Measurements from ENCODE around the gene DBX2.
"Not testable (repeated sequence)": the region's sequence is repeated elsewhere in the genome, so short reads cannot be mapped to it uniquely, and the experiment has no call there.

The DBX2 gene

DNA sequence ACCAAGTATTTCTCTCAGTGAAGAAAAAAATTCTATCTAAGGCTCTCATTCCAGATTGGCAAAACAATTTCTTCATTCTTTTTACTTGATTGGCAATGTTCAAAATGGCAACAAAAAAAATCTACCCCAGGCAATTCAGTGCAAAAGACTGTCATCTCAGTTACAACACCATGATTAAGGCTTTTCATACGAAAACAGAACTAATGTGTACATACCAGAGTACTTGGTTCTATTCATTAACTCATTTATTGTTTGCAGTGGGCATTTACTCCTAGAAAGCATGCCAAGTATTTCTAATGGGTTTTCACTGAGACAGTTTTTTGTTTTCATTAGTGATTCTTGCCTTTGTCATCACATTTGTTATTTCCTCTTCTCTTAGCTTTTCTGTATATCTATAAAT, 33.0 kb downstream of the DBX2 start:
- no peaks in the 10 kb centered on the region for H3K27me3 ChIP-seq (ENCODE audit: control insufficient read depth in 5 of 5, insufficient read depth in 4 of 5, low read length in 5 of 5)

DNA sequence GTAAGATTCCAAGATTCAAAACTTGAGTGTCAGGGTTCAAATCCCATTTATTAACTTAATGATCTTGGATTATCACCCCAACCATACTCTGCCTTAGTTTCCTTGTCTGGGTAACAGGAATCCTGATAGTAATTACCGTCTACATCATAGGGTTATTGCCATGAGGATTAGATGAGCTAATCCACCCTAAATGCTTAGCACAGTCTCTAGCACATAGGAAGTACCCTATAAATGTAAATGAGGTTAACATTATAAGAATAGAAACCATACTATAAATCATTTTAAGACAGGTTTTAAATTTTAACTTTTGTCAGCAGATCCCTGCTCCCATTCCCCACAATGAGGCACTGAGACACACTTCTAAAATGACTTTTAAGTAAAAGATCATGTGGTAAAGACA, 36.5 kb downstream of the DBX2 start:
- H3K36me3 ChIP-seq (ENCODE audit: control insufficient read depth in 5 of 5, insufficient read depth in 5 of 5, low read length in 5 of 5) = no peaks in the 10 kb centered on the region
- H3K27ac ChIP-seq (ENCODE audit: low read depth, low read length) = no peak overlapping the region
- H3K27me3 ChIP-seq (ENCODE audit: control insufficient read depth in 5 of 5, insufficient read depth in 4 of 5, low read length in 5 of 5) = no peaks in the 10 kb centered on the region

More for the DNA sequence above, 33.0 kb downstream of the DBX2 start:
- Histone ChIP-seq H3K9me3 (ENCODE audit: control insufficient read depth in 5 of 5, low read length in 5 of 5) (peaks cover 0 to 5% (median 0%) of the 10 kb centered on the region in 5 donors), H3K4me1 (ENCODE audit: control insufficient read depth in 5 of 5, insufficient read depth in 5 of 5, low read length in 5 of 5) (peaks cover 0 to 3% (median 0%) of the 10 kb centered on the region in 5 donors), H3K27ac (ENCODE audit: low read depth, low read length) (no peak overlapping the region), H3K4me3 (ENCODE audit: low read depth in 1 of 5, low read length in 5 of 5) (no peak overlapping the region), H3K36me3 (ENCODE audit: control insufficient read depth in 5 of 5, insufficient read depth in 5 of 5, low read length in 5 of 5) (peaks cover 0 to 5% (median 0%) of the 10 kb centered on the region in 5 donors), H3K9ac (ENCODE audit: low read length in 5 of 5) (no peak overlapping the region)

GRCh38 chr12:45012749-45013148, 38.1 kb downstream of the DBX2 start:
- Histone ChIP-seq H3K36me3 (ENCODE audit: control insufficient read depth in 5 of 5, insufficient read depth in 5 of 5, low read length in 5 of 5) (no peaks in the 10 kb centered on the region), H3K9me3 (ENCODE audit: control insufficient read depth in 5 of 5, low read length in 5 of 5) (no peaks in the 10 kb centered on the region), H3K4me3 (ENCODE audit: low read depth in 1 of 5, low read length in 5 of 5) (no peak overlapping the region), H3K27ac (ENCODE audit: low read depth, low read length) (no peak overlapping the region), H3K9ac (ENCODE audit: low read length in 5 of 5) (no peak overlapping the region), H3K27me3 (ENCODE audit: control insufficient read depth in 5 of 5, insufficient read depth in 4 of 5, low read length in 5 of 5) (no peaks in the 10 kb centered on the region), H3K4me1 (ENCODE audit: control insufficient read depth in 5 of 5, insufficient read depth in 5 of 5, low read length in 5 of 5) (peaks cover 0 to 2% (median 0%) of the 10 kb centered on the region in 5 donors)

More for the DNA sequence above, 36.5 kb downstream of the DBX2 start:
- H3K4me3 ChIP-seq (ENCODE audit: low read depth in 1 of 5, low read length in 5 of 5) = no peak overlapping the region
- H3K9ac ChIP-seq (ENCODE audit: low read length in 5 of 5) = no peak overlapping the region
- H3K9me3 ChIP-seq (ENCODE audit: control insufficient read depth in 5 of 5, low read length in 5 of 5) = peaks cover 0 to 3% (median 0%) of the 10 kb centered on the region in 5 donors
- peaks cover 0 to 3% (median 0%) of the 10 kb centered on the region in 5 donors for H3K4me1 ChIP-seq (ENCODE audit: control insufficient read depth in 5 of 5, insufficient read depth in 5 of 5, low read length in 5 of 5)

DNA sequence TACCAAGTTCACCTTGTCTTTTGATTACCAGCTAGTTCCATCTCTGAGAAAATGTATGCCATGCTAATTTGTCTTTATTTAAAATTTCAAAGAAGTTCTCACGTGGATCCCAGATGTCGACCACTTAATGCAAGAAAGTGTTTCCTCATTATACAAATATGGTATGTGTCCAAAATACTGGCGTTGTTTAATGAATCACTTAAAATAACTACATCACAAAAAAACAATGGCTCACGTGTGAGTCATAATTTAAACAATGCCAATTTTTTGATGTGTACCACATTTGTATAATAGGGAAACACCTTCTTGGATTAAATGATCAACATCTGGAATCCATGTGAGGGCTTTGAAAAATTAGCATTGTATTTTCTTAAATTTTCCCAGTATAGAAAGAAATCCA, 40.8 kb downstream of the DBX2 start:
- Histone ChIP-seq H3K9me3 (ENCODE audit: control insufficient read depth in 5 of 5, low read length in 5 of 5) (no peaks in the 10 kb centered on the region), H3K9ac (ENCODE audit: low read length in 5 of 5) (no peak overlapping the region), H3K27ac (ENCODE audit: low read depth, low read length) (no peak overlapping the region), H3K27me3 (ENCODE audit: control insufficient read depth in 5 of 5, insufficient read depth in 4 of 5, low read length in 5 of 5) (no peaks in the 10 kb centered on the region), H3K4me1 (ENCODE audit: control insufficient read depth in 5 of 5, insufficient read depth in 5 of 5, low read length in 5 of 5) (no peaks in the 10 kb centered on the region), H3K4me3 (ENCODE audit: low read depth in 1 of 5, low read length in 5 of 5) (no peak overlapping the region), H3K36me3 (ENCODE audit: control insufficient read depth in 5 of 5, insufficient read depth in 5 of 5, low read length in 5 of 5) (no peaks in the 10 kb centered on the region)

DNA sequence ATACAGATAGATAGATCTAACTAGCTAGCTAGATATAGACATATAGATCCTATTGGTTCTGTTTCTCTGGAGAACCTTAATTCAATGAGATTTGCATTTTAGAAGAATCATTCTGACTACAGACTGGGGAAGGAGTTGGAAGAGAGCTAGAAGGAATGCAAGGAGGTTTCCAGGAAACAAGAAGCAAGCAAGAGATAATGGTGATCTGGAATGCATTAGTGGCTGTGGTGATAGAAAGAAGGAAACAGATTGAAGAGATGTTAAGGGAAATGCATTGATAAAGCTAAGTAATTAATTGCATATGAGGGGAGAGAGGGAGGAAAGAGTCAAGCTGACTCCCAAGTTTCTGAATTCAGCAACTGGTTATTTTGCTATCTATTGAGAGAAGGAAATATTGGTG, 42.7 kb downstream of the DBX2 start:
- Histone ChIP-seq H3K4me1 (ENCODE audit: control insufficient read depth in 5 of 5, insufficient read depth in 5 of 5, low read length in 5 of 5) (no peaks in the 10 kb centered on the region), H3K4me3 (ENCODE audit: low read depth in 1 of 5, low read length in 5 of 5) (no peak overlapping the region), H3K27ac (ENCODE audit: low read depth, low read length) (no peak overlapping the region), H3K27me3 (ENCODE audit: control insufficient read depth in 5 of 5, insufficient read depth in 4 of 5, low read length in 5 of 5) (no peaks in the 10 kb centered on the region), H3K9ac (ENCODE audit: low read length in 5 of 5) (no peak overlapping the region), H3K36me3 (ENCODE audit: control insufficient read depth in 5 of 5, insufficient read depth in 5 of 5, low read length in 5 of 5) (no peaks in the 10 kb centered on the region), H3K9me3 (ENCODE audit: control insufficient read depth in 5 of 5, low read length in 5 of 5) (no peaks in the 10 kb centered on the region)

GRCh38 chr12:44999355-44999754, 51.5 kb downstream of the DBX2 start:
- no peaks in the 10 kb centered on the region for H3K36me3 ChIP-seq (ENCODE audit: control insufficient read depth in 5 of 5, insufficient read depth in 5 of 5, low read length in 5 of 5)
- no peaks in the 10 kb centered on the region for H3K4me1 ChIP-seq (ENCODE audit: control insufficient read depth in 5 of 5, insufficient read depth in 5 of 5, low read length in 5 of 5)
- H3K27ac ChIP-seq (ENCODE audit: low read depth, low read length) = no peak overlapping the region
- no peak overlapping the region for H3K9ac ChIP-seq (ENCODE audit: low read length in 5 of 5)
- H3K4me3 ChIP-seq (ENCODE audit: low read depth in 1 of 5, low read length in 5 of 5) = no peak overlapping the region
- no peaks in the 10 kb centered on the region for H3K27me3 ChIP-seq (ENCODE audit: control insufficient read depth in 5 of 5, insufficient read depth in 4 of 5, low read length in 5 of 5)
- H3K9me3 ChIP-seq (ENCODE audit: control insufficient read depth in 5 of 5, low read length in 5 of 5) = peaks cover 0 to 3% (median 0%) of the 10 kb centered on the region in 5 donors

DNA sequence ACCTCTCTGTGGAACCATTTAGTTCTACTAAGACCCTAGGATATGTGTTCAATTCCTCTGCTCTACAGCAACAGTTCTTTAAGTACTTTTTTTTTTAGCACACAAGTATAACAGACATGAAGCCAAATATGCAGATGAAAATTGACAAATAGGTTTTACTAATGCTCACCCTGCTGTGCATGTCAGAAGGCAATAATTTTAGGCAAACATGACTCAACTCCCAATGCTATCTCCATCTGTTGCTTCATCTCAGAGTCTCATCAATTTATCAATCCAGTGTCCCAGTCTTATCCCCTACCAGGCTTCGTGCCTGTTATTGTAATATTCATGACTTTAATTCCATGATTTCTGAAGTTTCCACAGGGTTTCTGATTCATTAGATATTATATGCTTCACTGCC, 57.7 kb downstream of the DBX2 start:
- H3K9me3 ChIP-seq (ENCODE audit: control insufficient read depth in 5 of 5, low read length in 5 of 5) = peaks cover 0 to 3% (median 0%) of the 10 kb centered on the region in 5 donors
- no peak overlapping the region for H3K9ac ChIP-seq (ENCODE audit: low read length in 5 of 5)
- H3K27me3 ChIP-seq (ENCODE audit: control insufficient read depth in 5 of 5, insufficient read depth in 4 of 5, low read length in 5 of 5) = no peaks in the 10 kb centered on the region
- H3K27ac ChIP-seq (ENCODE audit: low read depth, low read length) = no peak overlapping the region
- no peak overlapping the region for H3K4me3 ChIP-seq (ENCODE audit: low read depth in 1 of 5, low read length in 5 of 5)
- no peaks in the 10 kb centered on the region for H3K36me3 ChIP-seq (ENCODE audit: control insufficient read depth in 5 of 5, insufficient read depth in 5 of 5, low read length in 5 of 5)
- H3K4me1 ChIP-seq (ENCODE audit: control insufficient read depth in 5 of 5, insufficient read depth in 5 of 5, low read length in 5 of 5) = peaks cover 0 to 5% (median 0%) of the 10 kb centered on the region in 5 donors

- not testable (repeated sequence) for H3K9ac ChIP-seq (ENCODE audit: low read length in 5 of 5); H3K9me3 ChIP-seq (ENCODE audit: control insufficient read depth in 5 of 5, low read length in 5 of 5); H3K27ac ChIP-seq (ENCODE audit: low read depth, low read length); H3K36me3 ChIP-seq (ENCODE audit: control insufficient read depth in 5 of 5, insufficient read depth in 5 of 5, low read length in 5 of 5); H3K27me3 ChIP-seq (ENCODE audit: control insufficient read depth in 5 of 5, insufficient read depth in 4 of 5, low read length in 5 of 5); H3K4me1 ChIP-seq (ENCODE audit: control insufficient read depth in 5 of 5, insufficient read depth in 5 of 5, low read length in 5 of 5); H3K4me3 ChIP-seq (ENCODE audit: low read depth in 1 of 5, low read length in 5 of 5)
Observed at GRCh38 chr12:44984863-44985262, 66.0 kb downstream of the DBX2 start.

GRCh38 chr12:44979918-44980317, 71.0 kb downstream of the DBX2 start:
- Histone ChIP-seq H3K4me1 (ENCODE audit: control insufficient read depth in 5 of 5, insufficient read depth in 5 of 5, low read length in 5 of 5) (no peaks in the 10 kb centered on the region), H3K27ac (ENCODE audit: low read depth, low read length) (no peak overlapping the region), H3K4me3 (ENCODE audit: low read depth in 1 of 5, low read length in 5 of 5) (no peak overlapping the region), H3K9me3 (ENCODE audit: control insufficient read depth in 5 of 5, low read length in 5 of 5) (no peaks in the 10 kb centered on the region), H3K36me3 (ENCODE audit: control insufficient read depth in 5 of 5, insufficient read depth in 5 of 5, low read length in 5 of 5) (no peaks in the 10 kb centered on the region), H3K9ac (ENCODE audit: low read length in 5 of 5) (no peak overlapping the region), H3K27me3 (ENCODE audit: control insufficient read depth in 5 of 5, insufficient read depth in 4 of 5, low read length in 5 of 5) (no peaks in the 10 kb centered on the region)

GRCh38 chr12:44976246-44976645, 74.7 kb downstream of the DBX2 start:
- Histone ChIP-seq H3K9ac (ENCODE audit: low read length in 5 of 5) (no peak overlapping the region), H3K27me3 (ENCODE audit: control insufficient read depth in 5 of 5, insufficient read depth in 4 of 5, low read length in 5 of 5) (no peaks in the 10 kb centered on the region), H3K4me1 (ENCODE audit: control insufficient read depth in 5 of 5, insufficient read depth in 5 of 5, low read length in 5 of 5) (no peaks in the 10 kb centered on the region), H3K36me3 (ENCODE audit: control insufficient read depth in 5 of 5, insufficient read depth in 5 of 5, low read length in 5 of 5) (no peaks in the 10 kb centered on the region), H3K4me3 (ENCODE audit: low read depth in 1 of 5, low read length in 5 of 5) (no peak overlapping the region), H3K9me3 (ENCODE audit: control insufficient read depth in 5 of 5, low read length in 5 of 5) (no peaks in the 10 kb centered on the region), H3K27ac (ENCODE audit: low read depth, low read length) (no peak overlapping the region)
